Prostate gland (tissue), 2 donors: ENCODE data around the gene MRGPRG.

Source experiments
- CTCF ChIP-seq, 4 experiments: fragments of 200-600 bp in 2 of 4; fragments of 450-650 bp in 2 of 4; sonication (generic) in 2 of 4; IDR thresholded peaks; 1 replicate in 3 of 4; 2 replicates in 1 of 4; pipeline ENCODE4 v1.5.1; 2016 to 2019; ENCODE audit warnings: antibody characterized with exemption in 4 of 4, mild to moderate bottlenecking in 2 of 4, moderate library complexity in 2 of 4
- POLR2AphosphoS5 ChIP-seq: sonication (generic); formaldehyde crosslinking; IDR thresholded peaks from one replicate; pipeline ENCODE4 v1.6.1; 2017; ENCODE audit warnings: antibody characterized with exemption

GRCh38 chr11:3188496-3189195 lies 30.0 kb downstream of the MRGPRG start:
- TF ChIP-seq CTCF (IDR thresholded peaks at IDR 0.05) (no peak), POLR2AphosphoS5 (no peak)
